A172 (cell line): ENCODE data around the gene ZNF487. TPM values are rescaled to one million over a fixed set of nuclear protein-coding genes. Genes with fewer than 3 reads are reported as not detected.

ENCODE experiments used
- DNase-seq: peaks from one replicate; pipeline ENCODE4 v3.0.0-alpha.2; 2015; ENCODE audit warnings: low spot score
- total RNA-seq: library from RNA; depleted of rRNA; stranded (reverse); fragments of >200 nt; shearing (Covaris generic); gene quantifications from 2 replicates; pipeline ENCODE4 v1.2.3, GENCODE V29; 2014; rRNA removed

ZNF487 gene
- total RNA-seq, 1 experiment from 2014 or later: 6.6 TPM

DNA sequence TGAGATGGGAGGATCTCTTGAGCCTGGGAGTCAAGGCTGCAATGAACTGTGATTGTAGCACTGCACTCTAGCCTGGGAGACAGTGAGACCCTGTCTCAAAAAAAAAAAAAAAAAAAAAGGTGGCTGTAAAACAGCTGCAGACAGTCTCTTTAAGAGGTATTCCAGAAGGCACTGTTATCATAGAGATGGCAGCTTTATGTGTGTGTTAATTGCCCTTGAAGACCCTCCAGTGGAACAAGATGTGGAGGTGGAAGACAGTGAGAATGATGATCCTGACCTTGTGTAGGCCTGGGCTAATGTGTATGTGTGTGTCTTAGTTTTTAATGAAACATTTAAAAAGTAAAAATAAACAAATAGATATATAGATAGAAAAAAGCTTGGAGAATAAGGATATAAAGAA is 66.0 kb downstream of the ZNF487 start:
- no peak for DNase-seq

DNA sequence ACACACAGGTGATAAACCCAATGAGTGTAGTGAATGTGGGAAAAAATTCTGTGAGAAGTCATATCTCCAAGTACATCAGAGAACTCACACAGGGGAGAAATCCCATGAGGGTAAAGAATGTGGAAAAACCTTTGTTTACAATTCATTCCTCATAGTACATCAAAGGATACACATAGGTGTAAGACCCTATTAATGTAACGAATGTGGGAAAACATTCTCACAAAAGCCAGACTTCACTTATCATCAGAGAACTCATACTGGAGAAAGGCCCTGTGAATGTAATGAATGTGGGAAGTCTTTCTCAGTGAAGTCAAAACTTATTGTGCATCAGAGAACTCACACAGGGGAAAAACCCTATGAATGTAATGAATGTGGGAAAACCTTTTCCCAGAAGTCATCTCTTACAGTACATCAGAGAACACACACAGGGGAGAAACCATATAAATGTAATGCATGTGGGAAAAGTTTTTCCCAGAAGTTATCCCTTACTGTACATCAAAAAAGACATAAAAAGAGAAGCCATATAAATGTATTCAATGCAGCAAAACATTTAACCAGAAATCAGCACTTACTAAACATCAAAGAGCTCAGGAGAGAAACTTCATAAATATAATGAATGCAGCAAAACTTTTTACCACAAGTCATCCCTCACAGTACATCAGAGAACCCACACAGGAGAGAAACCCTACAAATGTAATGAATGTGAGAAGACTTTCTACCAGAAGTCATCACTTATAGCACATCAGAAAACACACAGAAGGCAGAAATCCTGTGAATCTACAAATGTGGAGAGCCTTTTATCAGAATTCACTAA is 87.7 kb downstream of the ZNF487 start:
- DNase-seq: no peak

Other genes starting within 250 kb of the ZNF487 start
- gene RASGEF1A, start 170.0 kb upstream of the ZNF487 start, total RNA-seq: 0.69 TPM in 1 of 2 replicates, not detected in the other
- gene FXYD4, start 65.5 kb upstream of the ZNF487 start, total RNA-seq: not detected in 2 replicates
- 328 and 348 TPM in 2 replicates for gene HNRNPF, start 27.9 kb upstream of the ZNF487 start, total RNA-seq
- 3.5 and 5.4 TPM in 2 replicates for gene ZNF239, start 137.5 kb downstream of the ZNF487 start, total RNA-seq
- 0.41 and 1.4 TPM in 2 replicates for gene ZNF485, start 169.3 kb downstream of the ZNF487 start, total RNA-seq
- gene ZNF32, start 211.8 kb downstream of the ZNF487 start, total RNA-seq: 0.12 TPM in 1 of 2 replicates, not detected in the other